Measurements from ENCODE around the gene BOLA3.
"Not testable (repeated sequence)": the region's sequence is repeated elsewhere in the genome, so short reads cannot be mapped to it uniquely, and the experiment has no call there.

BOLA3 gene

DNA sequence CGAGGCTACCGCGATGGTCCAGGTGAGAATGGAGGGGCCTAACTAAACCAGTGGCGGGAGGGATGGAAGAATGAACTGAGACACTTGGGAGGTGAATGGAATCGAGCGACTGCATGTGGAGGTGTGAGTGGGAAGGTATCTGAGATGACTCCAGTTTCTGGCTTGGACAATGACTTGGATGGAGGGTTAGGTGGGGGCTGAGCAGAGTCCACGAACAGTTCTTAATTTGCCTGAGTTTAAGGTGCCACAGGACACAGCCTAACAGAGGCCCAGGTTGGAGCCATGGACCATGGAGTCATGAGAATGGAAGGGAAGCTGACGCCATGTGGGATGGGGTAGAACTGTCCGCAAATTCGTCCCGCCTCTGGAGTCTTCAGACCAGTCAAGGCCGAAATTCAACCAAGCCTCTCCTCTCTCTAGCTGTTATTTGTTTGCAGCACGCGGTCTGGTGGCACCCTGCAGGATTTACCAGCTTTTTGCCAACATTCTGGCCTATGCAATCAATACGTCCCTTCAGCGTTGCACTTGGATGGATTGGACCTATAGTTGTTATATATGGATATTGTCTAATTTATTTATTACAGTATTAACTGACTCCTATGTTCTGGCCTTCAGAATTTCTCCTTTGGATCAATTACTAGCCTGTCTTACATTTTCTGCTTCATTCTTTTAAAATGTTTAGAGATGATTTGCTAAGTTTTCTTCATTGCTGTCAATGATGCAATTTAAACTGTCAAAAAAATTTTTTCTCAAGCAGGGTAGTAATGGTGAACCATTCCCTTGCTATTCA is 940 bp upstream of the BOLA3 start:
- DNase-seq (ENCODE audit: low spot score): peak; percentile 11

- peak; percentile 19 for DNase-seq (ENCODE audit: low spot score)
These were observed 584 bp downstream of the BOLA3 start for GRCh38 chr2:74146929-74147726.

DNA sequence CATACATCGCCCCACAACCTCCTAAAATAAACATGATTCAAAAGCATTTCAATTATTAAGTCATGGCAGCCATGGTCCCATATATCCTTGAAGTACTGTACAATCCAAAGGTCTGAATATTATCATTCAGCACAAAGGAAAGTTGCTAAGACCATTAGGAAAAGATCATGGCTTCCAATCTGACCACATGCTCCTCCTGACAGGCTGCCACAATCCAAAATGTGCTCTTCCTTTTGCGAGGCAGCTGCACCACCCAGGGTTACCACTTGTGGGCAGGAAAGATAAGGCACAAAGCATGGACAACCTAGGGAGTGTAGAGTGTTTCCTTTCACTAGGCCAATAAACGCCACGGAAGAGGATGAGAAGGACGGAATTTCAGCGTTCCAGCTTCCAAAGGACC is 5.4 kb downstream of the BOLA3 start:
- no peak for DNase-seq (ENCODE audit: low spot score)

DNA sequence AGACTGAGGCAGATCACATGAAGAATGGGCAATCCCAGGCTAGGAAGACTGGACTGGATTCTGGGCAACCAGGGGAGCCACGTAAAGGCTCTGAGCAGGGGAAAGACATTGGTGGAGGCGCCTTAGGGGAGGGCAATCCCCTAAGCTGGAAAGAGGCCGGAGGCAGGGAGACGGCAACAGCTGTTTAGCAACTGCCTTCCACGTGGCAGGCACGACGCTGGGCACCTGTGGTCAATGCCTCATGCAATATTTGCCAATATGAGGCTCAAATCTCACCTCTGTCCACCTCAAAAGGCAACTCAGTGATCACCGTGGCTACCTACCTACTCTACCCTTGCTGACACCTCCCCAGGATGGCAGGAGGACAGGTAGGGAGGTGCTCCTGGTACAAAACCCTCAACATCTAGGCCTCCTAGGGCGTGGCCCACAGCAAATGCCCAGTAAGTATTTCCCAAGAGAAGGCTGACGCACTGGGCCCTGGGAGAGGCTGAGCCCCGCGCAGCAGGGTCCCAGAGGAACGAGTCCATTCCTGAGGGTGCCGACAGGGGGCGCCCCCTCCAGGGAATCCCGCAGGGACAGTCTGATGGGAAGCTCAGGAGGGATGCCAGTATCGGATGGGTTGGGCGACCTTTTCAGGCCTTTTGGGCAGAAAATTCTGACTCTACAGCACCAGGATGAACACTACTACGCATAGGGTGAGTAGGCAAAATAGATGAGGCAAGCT is 8.9 kb downstream of the BOLA3 start:
- DNase-seq (ENCODE audit: low spot score): no peak

GRCh38 chr2:74137651-74138599 is 9.8 kb downstream of the BOLA3 start:
- DNase-seq (ENCODE audit: low spot score): no peak

DNA sequence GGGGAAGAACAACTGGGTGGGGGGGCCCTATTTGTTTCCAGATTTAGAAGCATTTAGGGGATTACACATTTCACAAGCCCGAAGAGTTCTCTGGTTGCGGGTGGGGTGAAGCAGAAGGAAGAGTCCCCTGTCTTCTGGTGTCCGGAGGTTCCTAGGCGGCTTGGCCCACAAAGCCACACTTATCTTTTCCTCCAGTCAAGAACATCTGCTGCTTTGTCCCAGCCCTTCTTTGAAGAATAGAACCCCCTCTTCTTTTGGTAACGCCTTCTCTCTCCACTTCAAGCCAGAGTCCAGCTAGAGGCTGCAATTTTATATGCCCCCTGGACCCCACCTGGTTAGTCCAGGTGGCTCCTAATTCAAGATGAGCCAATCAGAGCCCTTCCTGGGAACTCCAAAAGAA is 15.8 kb downstream of the BOLA3 start:
- DNase-seq (ENCODE audit: low spot score): no peak

DNA sequence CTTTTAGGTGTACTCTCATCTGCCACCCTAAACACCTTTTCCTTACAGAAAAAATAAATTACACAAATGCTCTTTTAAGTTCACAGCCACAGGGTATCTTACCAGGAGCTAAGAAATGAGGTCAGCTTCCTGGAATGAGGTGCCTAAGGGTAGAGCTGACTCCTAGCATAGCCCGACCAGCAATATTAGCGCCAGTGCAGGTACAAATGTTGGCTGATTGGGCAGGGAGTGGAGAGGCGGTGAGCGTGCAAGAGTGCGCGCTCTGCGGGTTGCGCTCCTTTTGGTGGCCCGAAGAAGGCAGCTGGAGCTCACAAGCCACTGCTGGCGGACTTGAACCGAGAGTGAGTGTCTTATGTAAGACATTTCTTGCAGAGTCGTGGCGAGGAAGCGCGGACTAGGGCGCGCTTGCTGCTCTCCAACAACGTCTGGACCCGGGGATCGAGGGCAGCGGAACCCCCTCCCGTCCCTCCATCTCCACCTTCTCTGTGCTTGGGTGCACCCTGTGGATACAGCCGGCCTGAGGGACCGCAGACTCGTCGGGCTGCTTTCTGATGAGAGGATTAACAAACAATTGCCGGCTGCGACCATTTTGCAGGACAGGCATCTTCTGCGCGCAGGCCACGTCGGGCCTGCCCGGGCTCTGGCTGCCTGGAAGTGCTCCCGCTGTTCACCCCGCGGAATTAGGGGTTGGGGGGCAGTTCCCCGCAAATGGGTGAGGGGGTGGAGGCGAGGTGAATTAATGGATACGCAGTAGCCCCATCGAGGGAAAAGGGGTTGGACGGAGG is 17.3 kb downstream of the BOLA3 start:
- no peak for DNase-seq (ENCODE audit: low spot score)

DNA sequence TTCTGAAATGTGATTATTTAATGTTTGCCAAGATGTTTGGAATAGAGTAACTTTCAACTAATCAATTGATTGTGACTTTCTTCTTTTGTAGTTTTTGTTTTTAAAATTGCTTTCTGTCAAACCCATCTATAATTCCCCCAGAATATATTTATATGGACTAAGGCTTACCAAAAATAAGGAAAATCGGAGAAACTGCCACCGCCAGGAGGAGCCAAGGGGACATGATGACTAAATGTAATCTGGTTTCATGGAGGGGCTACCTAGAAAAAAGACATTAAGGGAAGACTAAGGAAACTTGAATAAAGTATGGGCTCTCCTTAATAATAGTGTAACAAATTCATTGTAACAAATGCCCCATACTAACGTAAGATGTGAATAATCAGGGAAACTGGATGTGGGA is 19.5 kb downstream of the BOLA3 start:
- DNase-seq (ENCODE audit: low spot score): no peak

DNA sequence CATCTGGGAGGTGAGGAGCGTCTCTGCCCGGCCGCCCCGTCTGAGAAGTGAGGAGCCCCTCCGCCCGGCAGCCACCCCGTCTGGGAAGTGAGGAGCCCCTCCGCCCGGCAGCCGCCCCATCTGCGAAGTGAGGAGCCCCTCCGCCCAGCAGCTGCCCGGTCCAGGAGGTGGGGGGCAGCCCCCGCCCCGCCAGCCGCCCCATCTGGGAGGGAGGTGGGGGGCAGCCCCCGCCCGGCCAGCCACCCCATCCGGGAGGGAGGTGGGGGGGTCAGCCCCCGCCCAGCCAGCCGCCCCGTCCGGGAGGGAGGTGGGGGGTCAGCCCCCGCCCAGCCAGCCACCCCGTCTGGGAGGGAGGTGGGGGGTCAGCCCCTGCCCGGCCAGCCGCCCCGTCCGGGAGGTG is 23.8 kb downstream of the BOLA3 start:
- not testable (repeated sequence) for DNase-seq (ENCODE audit: low spot score)

GRCh38 chr2:74121846-74122245 is 25.9 kb downstream of the BOLA3 start:
- DNase-seq (ENCODE audit: low spot score): not testable (repeated sequence)

DNA sequence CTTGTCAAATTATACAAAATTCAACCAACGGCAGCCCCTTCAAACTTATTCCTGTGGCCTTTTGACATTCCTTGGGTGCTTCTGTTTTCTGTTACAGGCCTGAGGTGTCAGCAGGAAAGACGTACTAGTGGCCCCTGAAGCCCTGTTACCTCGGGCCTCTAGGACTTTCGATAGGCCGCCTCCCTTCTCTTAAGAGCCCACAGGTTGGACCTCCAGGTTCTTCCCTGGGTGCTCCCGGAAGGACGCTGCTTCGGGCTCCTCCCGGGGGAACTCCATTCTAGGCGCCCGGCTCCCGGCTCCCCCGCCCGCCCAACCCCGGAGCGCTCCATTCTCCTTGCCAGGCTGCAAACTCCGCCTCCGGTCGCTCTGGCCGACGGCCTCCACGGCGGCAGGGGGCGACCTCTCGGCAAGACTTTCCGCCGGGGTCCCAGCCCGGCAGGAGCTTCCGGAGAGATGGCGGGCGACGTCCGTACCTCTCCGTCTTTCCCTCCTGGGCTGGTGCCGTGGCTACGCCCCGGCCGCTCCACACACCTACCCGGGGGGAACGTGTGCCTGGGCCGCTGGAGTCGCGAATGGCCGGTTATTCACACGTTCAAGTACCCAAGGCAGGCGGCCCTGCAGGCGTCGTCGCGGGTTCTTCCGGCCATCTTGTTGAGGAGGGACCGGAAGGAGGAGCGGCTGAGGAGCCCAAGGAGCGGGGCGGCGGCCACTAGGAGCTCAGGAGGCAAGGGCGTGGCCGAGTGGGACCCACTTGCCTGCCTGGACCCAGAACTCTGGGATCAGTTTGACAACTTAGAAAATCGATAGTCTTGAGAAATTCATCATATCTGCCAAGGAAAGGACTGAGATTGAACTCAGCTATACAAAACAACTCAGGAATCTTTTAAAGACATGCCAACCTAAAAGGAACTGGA is 27.5 kb downstream of the BOLA3 start:
- peak; percentile 76 for DNase-seq (ENCODE audit: low spot score)

- DNase-seq (ENCODE audit: low spot score): no peak
These were observed 28.4 kb downstream of the BOLA3 start for GRCh38 chr2:74119339-74119738.

- DNase-seq (ENCODE audit: low spot score): no peak
These were observed 36.3 kb downstream of the BOLA3 start for GRCh38 chr2:74111380-74111779.

DNA sequence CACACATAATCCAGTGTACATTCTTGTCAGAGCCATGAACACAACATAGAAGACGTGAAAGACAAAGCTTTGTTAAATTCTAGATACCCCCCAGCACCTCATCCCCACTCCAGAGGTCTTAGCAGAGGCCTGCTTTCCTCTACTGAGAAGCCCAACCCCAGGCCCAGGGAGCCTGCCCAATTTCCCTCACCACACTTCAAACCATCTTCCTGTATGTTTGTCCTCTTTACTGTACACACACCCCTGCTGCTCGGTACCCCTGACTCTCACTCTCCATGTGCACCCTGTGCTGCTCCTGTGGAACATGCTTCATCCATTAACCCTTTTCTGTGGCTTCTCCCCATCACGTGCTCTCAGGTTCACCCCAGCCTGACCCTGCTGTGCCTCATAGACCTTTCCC is 37.2 kb downstream of the BOLA3 start:
- DNase-seq (ENCODE audit: low spot score): no peak

- no peak for DNase-seq (ENCODE audit: low spot score)
These were observed 38.2 kb downstream of the BOLA3 start for GRCh38 chr2:74109551-74109950.

DNA sequence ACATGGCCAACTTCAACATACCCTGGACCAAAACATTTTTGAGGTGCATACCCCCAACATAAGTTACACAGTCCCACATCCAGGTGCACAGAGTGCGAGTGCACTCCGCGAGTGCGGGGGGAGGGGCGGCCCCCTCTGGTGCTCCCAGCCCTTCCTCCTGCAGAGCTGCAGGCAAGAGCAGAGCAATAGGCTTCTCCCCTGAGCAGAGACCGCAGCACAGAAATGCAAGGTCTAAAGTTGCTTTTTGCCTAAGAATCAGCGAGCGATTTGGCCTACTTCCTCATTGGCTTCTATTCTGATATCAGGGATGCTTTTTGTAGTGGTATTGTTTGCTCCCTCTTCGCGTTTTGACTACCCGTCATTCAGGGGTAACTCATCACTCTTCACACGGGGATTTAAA is 40.6 kb downstream of the BOLA3 start:
- no peak for DNase-seq (ENCODE audit: low spot score)

- no peak for DNase-seq (ENCODE audit: low spot score)
These were observed 42.3 kb downstream of the BOLA3 start for GRCh38 chr2:74105413-74105812.

DNA sequence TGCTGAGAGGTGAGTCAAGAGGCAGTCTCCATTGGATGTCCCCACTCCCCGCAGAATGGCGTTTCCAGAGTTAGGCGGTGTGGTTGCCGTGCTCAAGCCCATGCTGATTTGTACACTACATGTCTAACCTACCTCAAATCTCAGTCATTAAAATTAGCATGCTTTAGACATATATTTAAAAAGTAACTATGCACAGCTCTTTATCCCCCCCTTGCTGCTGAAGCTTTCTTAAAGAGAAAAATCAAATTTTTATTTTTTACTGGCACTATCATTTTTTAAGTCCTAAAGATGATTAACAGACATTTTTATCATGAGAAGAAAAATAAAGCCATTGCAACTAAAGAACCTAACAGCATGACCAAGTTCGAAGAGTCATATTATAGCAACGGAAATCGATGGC is 42.9 kb downstream of the BOLA3 start:
- DNase-seq (ENCODE audit: low spot score): no peak

DNA sequence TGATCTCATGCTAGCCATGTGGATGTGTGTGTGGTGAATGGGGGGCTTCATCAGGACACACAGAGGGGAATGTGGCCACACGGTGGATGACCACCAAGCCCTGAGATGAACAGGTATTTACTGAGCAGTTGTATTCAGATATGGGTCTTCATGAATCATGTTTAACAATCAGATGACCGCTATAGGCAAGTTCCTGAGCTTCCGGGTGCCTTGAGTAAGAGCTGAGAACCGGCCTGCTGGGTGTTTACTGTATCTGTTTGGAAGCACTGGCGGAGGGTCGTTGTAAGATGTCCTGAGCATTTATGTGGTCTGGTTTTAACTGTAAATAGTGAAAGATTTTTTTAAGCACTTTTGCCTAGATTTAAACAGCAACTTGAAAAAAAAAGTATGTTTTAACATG is 43.9 kb downstream of the BOLA3 start:
- DNase-seq (ENCODE audit: low spot score): no peak

DNA sequence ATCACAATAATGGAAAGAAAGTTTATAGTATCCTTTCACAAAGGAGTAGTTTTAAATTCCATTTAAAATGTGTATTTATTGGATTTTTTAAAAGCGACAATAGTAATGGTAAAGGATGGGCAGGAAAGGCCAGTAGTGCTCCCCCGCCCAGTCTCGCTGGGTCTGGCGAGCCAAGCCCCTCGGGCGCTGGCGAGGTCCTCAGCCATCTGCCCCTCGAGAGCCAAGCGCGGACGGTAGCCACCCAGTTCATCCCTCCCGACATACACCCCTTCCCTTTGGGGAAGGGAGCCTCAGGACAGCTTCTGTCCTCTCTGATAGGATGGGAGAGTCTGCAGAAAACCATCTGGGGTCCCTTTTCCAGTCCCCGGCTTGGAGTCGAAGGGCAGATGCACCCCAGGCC is 45.2 kb downstream of the BOLA3 start:
- DNase-seq (ENCODE audit: low spot score): no peak

Measured in pons (tissue), 1 donor.